Activated CD4-positive, CD25-positive, alpha-beta regulatory T cell treated with anti-CD3 and anti-CD28 coated beads, Interleukin-2, amount 50 U/mL, for 24 hours (primary cell): ENCODE results near the gene CALM3.
A peak's percentile ranks its signal among the peaks of the same experiment; 100 is the strongest.
"Not testable (repeated sequence)": the region's sequence is repeated elsewhere in the genome, so short reads cannot be mapped to it uniquely, and the experiment has no call there.

Source experiments
- ATAC-seq, 2 donors: fragments of 150-1000 bp; cut with Tn5 transposase; one replicate each; pipeline ENCODE4 v1.10.0; 2021; ENCODE audit warnings: mild to moderate bottlenecking in 1 of 2, moderate library complexity in 1 of 2

The CALM3 gene

DNA sequence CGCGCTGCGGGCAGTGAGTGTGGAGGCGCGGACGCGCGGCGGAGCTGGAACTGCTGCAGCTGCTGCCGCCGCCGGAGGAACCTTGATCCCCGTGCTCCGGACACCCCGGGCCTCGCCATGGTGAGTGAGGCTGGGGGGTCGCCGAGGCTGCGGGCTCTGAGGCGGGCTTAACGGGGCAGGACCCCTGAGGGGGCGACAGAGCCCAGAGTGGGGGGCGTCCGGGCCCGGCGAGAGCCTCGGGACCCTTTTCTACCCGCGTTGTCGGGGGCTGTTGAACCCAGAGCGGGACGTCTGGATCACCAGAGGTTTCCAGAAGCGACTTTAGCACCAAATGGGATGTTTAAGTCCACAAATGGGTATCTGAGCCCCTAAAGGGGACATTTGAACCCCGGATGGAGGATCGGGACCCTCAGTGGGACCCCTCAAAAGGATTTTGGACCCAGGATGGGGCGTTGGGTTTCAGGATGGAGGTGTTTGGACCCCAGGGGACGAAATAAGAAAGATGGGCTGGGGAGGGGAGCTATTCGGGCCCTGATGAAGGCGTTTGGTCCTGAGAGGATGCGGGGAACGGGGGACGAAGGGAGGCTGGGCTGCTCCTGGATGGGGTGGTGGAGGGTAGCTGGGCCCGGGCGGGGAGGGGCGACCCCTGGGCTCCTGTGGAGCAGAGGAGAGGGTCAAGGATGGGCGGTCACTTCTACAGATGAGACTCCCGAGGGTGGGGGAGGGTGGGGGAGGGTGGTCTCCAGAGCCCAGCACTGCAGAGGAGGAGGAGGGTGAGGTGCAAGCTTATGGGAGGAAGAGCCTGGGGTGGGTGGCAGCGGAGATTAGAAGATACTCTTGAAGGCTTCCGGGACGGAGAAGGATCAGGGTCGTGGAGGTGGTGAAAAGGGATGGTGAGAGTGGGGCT lies at the start of gene CALM3:
Gene CALM3, plus strand, starts transcription at position 13 of the 907 bp plus-strand sequence. Its CDS starts 105 bp downstream, at position 118.
- no peak for ATAC-seq

DNA sequence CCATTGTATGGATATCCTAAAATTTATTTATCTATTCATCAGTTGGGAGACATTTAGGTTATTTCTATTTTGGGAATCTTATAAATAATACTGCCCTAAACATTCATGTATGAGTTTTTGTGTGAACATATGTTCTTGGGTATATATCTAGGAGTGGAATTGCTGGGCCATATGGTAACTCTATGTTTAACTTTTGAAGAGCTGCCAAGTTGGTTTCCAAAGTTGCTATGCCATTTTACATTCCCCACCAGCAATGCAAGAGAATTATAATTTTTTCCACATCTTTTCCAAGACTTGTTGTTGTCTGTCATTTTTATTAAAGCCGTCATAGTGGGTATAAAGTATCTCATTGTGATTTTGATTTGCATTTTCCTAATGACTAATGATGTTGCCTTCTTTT lies 48.2 kb upstream of the CALM3 start:
- ATAC-seq, result no peak

DNA sequence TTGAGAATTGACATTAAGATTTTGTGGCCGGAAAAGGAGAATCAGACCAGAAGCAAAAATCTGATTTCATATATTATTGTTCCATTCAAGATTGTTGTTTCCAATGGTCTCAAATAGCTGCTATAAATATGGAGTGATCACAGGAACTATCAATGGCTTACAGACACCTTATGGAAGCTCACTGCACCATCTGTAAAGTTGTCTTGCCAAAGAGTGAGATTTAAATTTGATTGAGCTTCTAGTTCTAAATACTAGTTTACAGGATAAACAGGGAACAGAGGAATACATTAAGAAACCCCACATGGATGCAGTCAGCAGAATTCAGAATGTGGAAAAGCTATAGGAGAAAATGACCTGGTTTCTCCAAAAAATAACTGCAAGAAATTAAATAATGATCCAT lies 47.0 kb upstream of the CALM3 start:
- no peak for ATAC-seq

DNA sequence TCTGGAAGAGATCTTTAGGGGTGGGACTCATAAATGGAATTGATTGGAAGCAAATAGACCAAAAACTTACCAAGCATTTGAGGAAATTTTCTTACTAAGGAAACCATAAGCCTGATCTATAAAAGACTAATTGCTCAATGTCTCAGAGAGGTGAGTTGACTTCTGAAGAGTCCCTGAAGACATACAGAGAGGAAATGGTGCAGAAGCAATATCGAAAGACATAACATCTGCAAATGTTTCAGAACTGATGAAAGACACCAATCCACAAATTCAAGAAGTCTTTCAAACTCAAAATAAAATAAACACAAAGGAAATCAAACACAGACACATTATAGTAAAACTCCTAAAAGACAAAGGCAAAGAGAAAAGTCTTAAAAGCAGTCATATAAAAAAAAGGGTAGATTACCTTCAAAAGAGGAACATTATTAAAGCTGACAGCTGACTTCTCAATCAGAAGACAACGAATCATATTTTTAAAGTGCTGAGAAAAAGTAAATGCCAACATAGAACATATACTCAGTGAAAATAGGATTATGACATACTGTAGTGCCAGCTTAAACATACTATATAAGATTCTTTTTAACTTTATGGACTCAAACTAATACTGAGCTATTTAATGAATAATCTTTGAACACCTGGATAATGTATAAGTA lies 45.4 kb upstream of the CALM3 start:
- ATAC-seq, result no peak

DNA sequence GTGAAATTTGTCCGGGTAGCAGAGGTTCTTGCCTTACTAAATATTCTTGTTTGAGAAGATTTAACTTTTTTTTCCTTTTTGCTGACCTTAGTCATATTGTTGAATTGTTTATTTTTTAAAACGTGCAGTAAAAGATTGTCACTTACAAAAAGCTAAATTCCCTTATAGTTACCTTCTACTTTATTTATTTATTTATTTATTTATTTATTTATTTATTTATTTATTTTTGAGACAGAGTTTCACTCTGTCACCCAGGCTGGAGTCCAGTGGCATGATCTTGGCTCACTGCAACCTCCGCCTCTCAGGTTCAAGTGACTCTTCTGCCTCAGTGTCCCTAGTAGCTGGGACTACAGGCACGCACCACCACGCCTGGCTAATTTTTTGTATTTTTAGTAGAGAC lies 44.7 kb upstream of the CALM3 start:
- not testable (repeated sequence) for ATAC-seq

DNA sequence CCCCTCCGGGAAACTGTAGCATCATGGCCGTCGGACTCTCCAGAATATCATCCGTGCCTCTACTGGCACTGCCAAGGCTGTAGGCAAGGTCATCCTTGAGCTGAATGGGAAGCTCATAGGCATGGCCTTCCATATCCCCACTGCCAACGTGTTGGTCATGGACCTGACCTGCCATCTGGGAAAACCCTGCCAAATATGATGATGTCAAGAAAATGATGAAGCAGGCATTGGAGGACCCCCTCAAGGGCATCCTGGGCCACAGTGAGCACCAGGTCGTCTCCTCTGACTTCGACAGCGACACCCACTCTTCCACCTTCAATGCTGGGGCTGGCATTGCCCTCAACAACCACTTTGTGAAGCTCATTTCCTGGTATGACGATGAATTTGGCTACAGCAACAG lies 41.9 kb upstream of the CALM3 start:
- no peak for ATAC-seq

DNA sequence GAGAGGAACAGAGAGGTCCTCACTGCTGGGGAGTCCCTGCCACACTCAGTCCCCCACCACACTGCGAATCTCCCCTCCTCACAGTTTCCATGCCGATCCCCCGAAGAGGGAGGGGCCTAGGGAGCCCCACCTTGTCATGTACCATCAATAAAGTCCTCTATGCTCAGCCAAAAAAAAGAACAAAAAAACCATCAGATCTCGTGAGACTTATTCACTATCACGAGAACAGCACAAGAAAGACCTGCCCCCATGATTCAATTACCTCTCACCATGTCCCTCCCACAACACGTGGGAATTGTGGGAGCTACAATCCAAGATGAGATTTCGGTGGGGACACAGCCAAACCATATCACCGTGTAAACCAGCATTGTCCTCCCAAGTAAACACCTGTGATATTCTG lies 41.5 kb upstream of the CALM3 start:
- ATAC-seq, result not testable (repeated sequence)

DNA sequence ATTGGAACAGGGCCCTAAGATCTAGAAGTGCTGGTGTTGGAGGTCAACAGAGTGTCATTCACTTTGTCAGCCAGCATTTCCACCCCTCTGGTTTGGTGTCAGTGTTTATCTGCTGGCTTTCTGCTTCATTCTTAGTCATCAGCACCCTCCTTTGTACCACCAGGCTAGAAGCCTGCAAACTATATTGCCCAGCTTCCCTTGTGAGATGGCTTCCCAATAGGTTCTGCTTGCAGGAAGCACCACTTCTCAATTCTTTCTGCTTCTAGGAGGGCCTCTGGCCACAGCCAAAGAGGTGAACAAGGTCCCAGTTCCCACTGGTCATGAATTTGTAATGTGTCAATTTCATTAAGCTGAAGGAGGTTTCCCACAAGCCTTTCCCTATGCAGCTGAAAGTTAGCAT lies 36.4 kb upstream of the CALM3 start:
- ATAC-seq, result no peak

DNA sequence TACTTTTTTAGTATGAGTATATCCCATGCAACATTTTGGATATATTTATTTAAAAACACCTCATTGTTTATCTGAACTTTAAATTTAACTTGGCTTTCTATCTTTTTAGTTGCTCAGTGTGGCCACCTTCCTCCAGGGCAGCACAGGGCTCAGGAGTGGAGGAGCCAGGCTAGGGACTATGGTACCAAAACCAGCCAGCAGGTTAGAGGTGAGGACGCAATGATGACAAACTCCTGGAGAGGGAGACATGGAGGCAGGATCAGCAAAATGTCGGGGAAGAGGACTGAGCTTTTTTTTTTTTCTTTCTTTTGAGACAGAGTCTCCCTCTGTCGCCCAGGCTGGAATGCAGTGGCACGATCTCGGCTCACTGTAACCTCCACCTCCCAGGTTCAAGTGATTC lies 29.6 kb upstream of the CALM3 start:
- no peak for ATAC-seq

DNA sequence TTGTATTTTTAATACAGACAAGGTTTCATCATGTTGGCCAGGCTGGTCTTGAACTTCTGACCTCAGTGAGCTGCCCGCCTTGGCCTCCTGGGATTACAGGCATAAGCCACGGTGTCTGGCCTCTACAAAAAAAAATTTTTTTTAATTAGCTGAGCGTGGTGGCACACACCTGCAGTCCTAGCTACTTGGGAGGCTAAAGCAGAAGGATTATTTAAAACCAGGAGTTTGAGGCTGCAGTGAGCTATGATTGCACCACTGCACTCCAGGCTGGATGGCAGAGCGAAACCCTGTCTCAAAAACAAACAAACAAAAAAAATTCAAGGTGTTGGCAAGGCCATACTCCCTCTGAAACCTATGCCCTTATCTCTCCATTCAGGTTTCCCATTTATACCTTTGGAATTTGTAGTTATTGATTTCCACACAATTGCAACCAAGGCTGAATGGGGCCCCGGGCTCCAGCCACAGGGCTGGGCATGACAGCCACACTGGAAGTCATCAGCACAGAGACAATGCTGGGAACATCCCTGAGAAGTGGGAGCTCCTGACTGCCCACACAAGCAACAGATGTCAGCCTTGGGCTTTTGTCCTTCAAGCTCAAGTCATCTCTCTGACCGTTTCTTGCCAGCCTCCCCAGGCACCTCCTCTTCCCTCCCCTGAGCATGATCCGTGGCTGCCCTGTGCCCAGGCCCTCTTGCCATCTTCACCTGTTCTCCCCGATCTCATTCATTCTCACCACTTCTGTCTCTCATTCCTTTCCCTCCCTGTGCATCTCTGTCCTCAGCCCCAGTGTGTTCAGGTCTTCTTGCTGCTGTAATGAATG lies 27.2 kb upstream of the CALM3 start:
- no peak for ATAC-seq

DNA sequence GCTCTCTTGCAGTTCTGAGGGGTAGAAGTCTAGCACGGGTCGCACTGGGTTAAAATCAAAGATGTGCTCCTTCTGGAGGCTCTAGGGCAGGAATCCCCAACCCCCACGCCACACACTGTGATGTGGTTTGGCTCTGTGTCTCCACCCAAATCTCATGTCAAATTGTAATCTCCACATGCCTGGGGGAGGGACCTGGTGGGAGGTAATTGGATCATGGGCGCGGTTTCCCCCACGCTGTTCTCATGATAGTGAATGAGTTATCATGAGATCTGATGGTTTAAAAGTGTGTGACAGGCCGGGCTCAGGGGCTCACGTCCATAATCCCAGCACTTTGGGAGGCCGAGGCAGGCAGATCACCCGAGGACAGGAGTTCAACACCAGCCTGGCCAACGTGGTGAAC lies 26.6 kb upstream of the CALM3 start:
- peak in 1 of 2 donors; percentile 57 for ATAC-seq

DNA sequence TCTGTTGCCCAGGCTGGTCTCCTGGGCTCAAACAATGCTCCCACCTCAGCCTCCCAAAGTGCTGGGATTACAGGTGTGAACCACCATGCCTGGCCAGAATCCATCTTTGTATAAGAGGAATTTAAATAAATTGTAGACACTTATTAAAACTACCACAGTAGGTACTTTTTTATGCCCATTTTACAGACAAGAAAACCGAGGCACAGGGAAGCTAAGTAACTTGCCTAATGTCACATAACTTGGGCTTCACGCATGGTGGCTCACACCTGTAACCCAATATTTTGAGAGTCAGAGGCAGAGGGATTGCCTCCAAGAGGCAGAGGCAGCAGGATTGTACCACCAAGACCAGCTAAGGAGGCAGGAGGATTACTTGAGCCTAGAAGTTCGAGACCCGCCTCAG lies 22.7 kb upstream of the CALM3 start:
- no peak for ATAC-seq

DNA sequence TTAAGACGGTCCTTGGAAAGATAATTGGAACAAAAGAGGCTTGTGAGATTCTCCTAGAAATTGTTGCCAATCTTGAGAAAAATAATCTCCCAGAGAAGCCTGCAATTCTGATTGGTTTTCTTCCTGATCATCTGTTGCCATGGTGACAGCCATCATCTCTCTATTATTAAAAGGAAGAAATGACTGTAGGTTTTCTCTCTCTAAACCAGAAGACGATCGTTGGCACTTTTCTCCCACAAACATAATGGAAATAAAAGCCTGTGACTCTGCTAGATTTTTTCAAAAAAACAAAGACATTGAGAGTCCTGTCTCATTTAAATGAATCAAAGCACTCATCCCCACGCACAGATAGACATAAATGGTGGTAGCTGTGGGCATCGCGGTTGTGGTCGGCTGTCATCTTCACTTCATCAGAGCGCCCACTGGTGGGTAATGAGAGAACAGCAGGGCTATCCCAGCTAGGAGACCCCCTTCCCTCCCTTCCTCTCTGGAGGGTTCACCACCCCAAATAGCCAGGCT lies 21.7 kb upstream of the CALM3 start:
- ATAC-seq, result peak; percentile 28 to 73

DNA sequence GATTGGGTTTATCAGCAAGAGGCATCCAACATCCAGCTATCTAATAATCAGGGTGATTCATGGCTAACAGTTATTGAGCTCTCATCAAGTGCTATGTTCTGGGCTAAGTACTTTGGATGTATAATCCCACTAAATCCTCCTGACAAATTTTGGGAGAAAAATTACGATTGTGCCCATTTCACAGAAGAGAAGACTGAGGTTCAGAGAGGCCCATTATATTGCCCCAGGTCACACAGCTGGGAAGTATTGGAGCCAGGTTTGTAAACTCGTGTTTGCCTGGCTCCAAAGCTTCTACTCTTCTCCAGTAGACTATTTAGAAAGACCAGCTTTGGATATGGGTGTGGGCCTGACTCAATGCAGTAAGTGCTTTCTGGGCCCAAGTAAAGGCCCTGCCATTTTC lies 20.9 kb upstream of the CALM3 start:
- no peak for ATAC-seq

DNA sequence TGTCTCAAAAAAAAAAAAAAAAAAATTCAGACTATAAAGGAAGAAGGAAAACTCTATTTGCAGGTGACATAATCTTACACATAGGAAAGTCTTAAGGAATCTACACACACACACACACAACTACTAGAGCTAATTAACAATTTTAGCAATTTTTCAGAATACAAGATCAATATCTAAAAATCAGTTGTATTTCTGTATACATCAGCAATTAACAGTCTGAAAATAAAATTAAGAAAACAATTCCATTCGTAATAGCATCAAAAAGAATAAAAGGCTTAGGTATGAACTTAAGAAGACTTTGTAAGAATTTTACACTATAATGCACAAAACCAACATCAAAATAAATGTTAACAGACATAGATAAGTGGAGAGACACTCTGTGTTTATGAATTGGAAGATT lies 15.6 kb upstream of the CALM3 start:
- no peak for ATAC-seq

DNA sequence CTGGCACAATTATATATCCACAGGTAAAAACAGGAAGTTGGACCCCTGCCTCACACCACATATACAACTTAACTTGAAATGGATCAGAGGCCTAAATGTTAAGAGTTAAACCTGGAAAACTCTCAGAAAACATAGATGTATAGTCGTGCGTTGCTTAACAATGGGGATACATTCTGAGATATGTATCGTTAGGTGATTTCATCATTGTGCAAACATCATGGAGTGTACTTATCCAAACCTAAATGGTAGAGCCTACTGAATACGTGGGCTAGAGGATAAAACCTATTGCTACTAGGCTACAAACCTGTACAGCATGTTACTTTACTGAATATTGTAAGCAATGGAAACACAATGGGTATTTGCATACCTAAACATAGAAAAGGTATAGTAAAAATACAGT lies 14.8 kb upstream of the CALM3 start:
- ATAC-seq, result no peak

DNA sequence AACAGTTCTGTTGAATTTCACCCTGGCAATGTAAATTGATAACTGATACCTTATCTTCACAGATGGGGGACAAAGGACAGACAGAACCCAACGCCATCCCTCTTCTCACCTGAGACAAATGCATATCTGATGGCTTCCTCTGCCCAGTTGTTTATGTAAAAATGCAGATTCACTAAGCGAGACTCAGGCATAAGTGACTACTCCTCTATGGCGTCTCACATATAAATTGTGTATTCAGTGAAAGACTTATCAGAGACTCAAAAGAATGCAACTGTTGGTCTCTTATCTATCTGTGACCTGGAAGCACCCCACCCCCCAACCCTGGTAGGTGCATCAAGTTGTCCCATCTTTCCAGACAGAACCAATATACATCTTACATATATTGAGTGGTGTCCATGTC lies 13.3 kb upstream of the CALM3 start:
- no peak for ATAC-seq

DNA sequence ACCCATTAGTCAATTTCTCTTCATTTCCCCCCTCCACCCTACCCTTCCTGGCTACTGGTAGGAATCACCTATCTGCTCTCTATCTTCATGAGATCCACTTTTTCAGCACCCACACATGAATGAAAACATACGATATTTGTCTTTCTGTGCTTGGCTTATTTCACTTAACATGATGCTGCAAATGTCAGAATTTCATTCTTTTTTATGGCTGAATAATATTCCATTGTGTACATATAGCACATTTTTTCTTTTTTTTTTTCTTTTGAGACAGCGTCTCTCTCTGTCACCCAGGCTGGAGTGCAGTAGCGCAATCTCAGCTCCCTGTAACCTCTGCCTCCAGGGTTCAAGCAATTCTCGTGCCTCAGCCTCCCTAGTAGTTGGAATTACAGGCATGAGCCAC lies 9.9 kb upstream of the CALM3 start:
- ATAC-seq, result no peak

DNA sequence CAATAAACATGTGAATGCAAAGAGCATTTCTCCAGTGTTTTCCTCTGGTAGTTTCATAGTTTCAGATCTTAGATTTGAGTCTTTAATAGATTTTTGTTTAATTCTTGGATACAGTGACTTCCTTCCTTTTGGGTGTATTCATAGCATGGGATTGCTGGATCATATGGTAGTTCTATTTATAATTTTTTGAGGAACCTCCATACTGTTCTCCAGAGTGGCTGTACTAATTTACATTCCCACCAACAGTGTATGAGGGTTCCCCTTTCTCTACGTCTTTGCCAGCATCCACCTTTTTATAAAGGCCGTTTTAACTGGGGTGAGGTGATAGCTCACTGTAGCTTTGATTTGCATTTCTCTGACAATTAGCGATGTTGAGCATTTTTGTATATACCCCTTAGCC lies 9.3 kb upstream of the CALM3 start:
- ATAC-seq, result no peak

DNA sequence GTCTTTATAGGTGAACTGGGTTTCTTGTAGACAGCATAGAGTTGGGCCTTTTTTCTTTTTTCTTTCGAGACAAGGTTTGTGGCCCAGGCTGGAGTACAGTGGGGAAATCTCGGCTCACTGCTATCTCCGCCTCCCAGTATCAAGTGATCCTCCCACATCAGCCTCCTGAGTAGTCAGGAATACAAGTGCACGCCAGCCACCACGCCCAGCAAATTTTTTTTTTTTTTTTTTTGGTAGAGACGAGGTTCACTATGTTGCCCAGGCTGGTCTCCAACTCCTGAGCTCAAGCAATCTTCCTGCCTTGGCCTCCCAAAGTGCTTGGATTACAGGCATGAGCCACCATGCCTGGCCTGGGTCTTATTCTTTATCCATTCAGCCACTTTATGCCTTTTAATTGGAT lies 5.1 kb upstream of the CALM3 start:
- no peak for ATAC-seq

DNA sequence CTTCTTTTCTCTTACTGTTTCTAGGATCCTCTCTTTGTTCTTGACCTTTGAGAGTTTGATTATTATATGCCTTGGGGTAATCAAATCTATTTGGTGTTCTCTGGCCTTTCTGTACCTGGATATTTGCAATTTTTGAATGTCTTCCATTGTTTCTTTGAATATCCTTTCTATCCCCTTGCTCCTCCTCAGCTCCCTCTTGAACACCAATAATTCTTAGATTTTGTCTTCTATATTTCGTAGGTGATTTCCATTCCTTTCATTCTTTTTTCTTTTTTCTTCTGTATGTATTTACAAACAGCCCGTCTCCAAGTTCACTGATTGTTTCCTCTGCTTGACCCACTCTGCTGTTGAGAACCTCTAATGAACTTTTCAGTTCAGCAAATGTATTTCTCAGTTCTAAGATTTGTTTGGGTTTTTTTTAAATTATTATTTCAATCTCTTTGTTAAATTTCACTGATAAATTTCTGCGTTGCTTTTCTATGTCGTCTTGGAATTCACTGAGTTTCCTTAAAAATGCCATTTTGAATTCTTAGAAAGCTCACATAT lies 2.7 kb upstream of the CALM3 start:
- no peak for ATAC-seq

DNA sequence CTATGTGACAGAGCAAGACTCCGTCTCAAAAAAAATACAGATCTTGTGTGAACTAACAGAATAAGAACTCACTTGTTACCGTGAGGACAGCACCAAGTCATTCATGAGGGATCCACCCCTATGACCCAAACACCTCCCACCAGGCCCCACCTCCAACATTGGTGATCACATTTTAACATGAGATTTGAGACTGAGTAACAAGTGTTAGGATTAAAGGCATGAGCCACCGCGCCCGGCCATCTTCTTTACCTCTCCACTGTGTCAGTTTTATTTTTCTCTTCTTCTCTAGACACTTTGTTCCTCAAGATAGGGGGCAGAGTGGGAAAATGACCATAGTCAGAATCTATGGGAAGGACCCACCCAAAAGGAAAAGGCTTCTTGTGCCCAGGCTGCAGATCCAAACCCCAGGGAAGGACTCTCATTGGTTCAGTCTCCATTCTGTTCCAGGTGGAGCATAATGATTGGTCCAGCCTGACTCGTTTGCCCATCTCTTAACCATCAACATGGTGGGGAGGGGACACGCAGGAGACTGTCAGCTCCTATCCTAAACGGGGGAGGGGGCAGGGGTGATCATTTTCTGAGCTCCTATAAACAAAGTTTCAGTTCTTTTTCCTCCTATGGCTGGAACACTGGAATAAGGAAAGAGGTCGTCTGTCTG lies 1.3 kb upstream of the CALM3 start:
- ATAC-seq, result no peak
